MM.1S (cell line): Measurements from ENCODE around the gene ETV4.

ENCODE experiments used
- DNase-seq: peaks from one replicate; pipeline ENCODE4 v3.0.0-alpha.2; 2015
- H2AFZ ChIP-seq: fragments of 300-600 bp; sonication (generic); 2 replicates; pipeline ENCODE4 v1.6.0; 2016; ENCODE audit warnings: antibody characterized with exemption, low read length
- H3F3A ChIP-seq: fragments of 300-600 bp; sonication (generic); 2 replicates; pipeline ENCODE4 v1.6.1; 2016; ENCODE audit warnings: mild to moderate bottlenecking, antibody characterized with exemption, low read length, moderate library complexity, mixed read lengths; ENCODE audit not compliant: insufficient read depth
- H3K27ac ChIP-seq: fragments of 300-600 bp; sonication (generic); 2 replicates; pipeline ENCODE4 v1.5.1; 2016; ENCODE audit warnings: mild to moderate bottlenecking, low read length
- H3K27me3 ChIP-seq: fragments of 300-600 bp; sonication (generic); replicated peaks from 2 replicates; pipeline ENCODE4 v1.6.0; 2016; ENCODE audit warnings: low read length; ENCODE audit not compliant: insufficient read depth
- H3K36me3 ChIP-seq: fragments of 300-600 bp; sonication (generic); replicated peaks from 2 replicates; pipeline ENCODE4 v1.6.1; 2016; ENCODE audit warnings: mild to moderate bottlenecking, low read length, mixed read lengths; ENCODE audit not compliant: insufficient read depth
- H3K4me1 ChIP-seq: fragments of 300-600 bp; sonication (generic); 2 replicates; pipeline ENCODE4 v1.6.1; 2016; ENCODE audit warnings: low read length, mixed read lengths
- H3K4me2 ChIP-seq: fragments of 300-600 bp; sonication (generic); 2 replicates; pipeline ENCODE4 v1.6.0; 2016; ENCODE audit warnings: low read depth, low read length
- H3K4me3 ChIP-seq: fragments of 300-600 bp; sonication (generic); 2 replicates; pipeline ENCODE4 v1.5.1; 2016; ENCODE audit warnings: low read length, mixed read lengths
- H3K79me2 ChIP-seq: fragments of 300-600 bp; sonication (generic); 2 replicates; pipeline ENCODE4 v1.6.1; 2016; ENCODE audit warnings: mixed run types, low read length, mixed read lengths
- H3K9ac ChIP-seq: fragments of 300-600 bp; sonication (generic); 2 replicates; pipeline ENCODE4 v1.6.1; 2016; ENCODE audit warnings: low read length, mixed read lengths
- H3K9me2 ChIP-seq: fragments of 300-600 bp; sonication (generic); replicated peaks from 2 replicates; pipeline ENCODE4 v1.6.1; 2016; ENCODE audit warnings: mild to moderate bottlenecking, low read length, mixed read lengths; ENCODE audit not compliant: insufficient read depth
- H3K9me3 ChIP-seq: fragments of 300-600 bp; sonication (generic); replicated peaks from 2 replicates; pipeline ENCODE4 v1.6.1; 2016; ENCODE audit warnings: mild to moderate bottlenecking, low read length, mixed read lengths; ENCODE audit not compliant: insufficient read depth
- H4K20me1 ChIP-seq: fragments of 300-600 bp; sonication (generic); 2 replicates; pipeline ENCODE4 v1.6.1; 2016; ENCODE audit warnings: mild to moderate bottlenecking, low read length, moderate library complexity, mixed read lengths; ENCODE audit not compliant: insufficient read depth
- EZH2 ChIP-seq: fragments of 300-600 bp; sonication (generic); optimal IDR thresholded peaks from 2 replicates; pipeline ENCODE3; 2017; ENCODE audit warnings: low read depth, mild to moderate bottlenecking, antibody characterized with exemption, low read length, mixed read lengths
- EZH2phosphoT487 ChIP-seq: fragments of 300-600 bp; sonication (generic); IDR thresholded peaks from 2 replicates; pipeline ENCODE4 v1.6.1; 2018; ENCODE audit warnings: antibody characterized with exemption, low read length
- TF ChIP-seq, protein P1 (sequence below): fragments of 300-600 bp; sonication (generic); IDR thresholded peaks from 2 replicates; pipeline ENCODE4 v1.5.1; 2016; ENCODE audit warnings: antibody characterized with exemption, low read length, mixed read lengths

The ETV4 gene

DNA sequence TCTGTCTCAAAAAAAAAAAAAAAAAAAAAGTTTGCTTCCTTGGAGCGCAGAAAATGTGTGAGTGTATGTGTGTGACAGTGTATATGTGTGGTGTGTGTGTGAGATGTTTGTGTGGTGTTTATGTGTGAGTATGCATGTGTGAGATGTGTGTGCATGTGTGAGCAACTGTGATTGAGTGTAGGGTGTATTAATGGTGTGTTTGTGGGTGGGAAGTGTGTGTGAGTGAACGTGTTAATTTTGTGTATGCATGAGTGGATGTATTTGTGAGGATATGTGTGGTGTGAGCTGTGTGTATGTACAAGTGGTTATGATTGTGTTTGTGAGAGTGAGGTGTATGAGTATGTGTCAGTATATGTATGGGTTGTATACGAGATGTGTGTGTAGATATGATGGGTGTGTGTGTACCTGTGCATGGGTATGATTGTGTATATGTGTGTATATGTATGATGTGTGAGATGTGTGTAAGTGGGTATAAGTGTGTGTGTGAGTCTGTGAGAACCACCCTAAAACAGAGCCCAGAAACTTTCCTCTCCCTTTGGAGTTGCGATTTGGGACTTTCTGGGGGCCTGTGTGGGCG, 22.5 kb upstream of the ETV4 start:
- Histone ChIP-seq H3K27me3 (peaks cover 9% of the 10 kb centered on the region), H3K79me2 (no peaks in the 10 kb centered on the region), H4K20me1 (no peaks in the 10 kb centered on the region), H3K4me3 (no peak overlapping the region), H3K36me3 (no peaks in the 10 kb centered on the region), H3K4me2 (no peak overlapping the region), H3K9me3 (no peaks in the 10 kb centered on the region), H2AFZ (no peak overlapping the region), H3K9ac (no peak overlapping the region), H3F3A (no peaks in the 10 kb centered on the region), H3K4me1 (no peaks in the 10 kb centered on the region), H3K27ac (no peak overlapping the region), H3K9me2 (no peaks in the 10 kb centered on the region)
- no peak for TF ChIP-seq EZH2phosphoT487
- no peak for TF ChIP-seq EZH2
- TF ChIP-seq, protein P1, sequence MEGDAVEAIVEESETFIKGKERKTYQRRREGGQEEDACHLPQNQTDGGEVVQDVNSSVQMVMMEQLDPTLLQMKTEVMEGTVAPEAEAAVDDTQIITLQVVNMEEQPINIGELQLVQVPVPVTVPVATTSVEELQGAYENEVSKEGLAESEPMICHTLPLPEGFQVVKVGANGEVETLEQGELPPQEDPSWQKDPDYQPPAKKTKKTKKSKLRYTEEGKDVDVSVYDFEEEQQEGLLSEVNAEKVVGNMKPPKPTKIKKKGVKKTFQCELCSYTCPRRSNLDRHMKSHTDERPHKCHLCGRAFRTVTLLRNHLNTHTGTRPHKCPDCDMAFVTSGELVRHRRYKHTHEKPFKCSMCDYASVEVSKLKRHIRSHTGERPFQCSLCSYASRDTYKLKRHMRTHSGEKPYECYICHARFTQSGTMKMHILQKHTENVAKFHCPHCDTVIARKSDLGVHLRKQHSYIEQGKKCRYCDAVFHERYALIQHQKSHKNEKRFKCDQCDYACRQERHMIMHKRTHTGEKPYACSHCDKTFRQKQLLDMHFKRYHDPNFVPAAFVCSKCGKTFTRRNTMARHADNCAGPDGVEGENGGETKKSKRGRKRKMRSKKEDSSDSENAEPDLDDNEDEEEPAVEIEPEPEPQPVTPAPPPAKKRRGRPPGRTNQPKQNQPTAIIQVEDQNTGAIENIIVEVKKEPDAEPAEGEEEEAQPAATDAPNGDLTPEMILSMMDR, result no peak
- no peak for DNase-seq

DNA sequence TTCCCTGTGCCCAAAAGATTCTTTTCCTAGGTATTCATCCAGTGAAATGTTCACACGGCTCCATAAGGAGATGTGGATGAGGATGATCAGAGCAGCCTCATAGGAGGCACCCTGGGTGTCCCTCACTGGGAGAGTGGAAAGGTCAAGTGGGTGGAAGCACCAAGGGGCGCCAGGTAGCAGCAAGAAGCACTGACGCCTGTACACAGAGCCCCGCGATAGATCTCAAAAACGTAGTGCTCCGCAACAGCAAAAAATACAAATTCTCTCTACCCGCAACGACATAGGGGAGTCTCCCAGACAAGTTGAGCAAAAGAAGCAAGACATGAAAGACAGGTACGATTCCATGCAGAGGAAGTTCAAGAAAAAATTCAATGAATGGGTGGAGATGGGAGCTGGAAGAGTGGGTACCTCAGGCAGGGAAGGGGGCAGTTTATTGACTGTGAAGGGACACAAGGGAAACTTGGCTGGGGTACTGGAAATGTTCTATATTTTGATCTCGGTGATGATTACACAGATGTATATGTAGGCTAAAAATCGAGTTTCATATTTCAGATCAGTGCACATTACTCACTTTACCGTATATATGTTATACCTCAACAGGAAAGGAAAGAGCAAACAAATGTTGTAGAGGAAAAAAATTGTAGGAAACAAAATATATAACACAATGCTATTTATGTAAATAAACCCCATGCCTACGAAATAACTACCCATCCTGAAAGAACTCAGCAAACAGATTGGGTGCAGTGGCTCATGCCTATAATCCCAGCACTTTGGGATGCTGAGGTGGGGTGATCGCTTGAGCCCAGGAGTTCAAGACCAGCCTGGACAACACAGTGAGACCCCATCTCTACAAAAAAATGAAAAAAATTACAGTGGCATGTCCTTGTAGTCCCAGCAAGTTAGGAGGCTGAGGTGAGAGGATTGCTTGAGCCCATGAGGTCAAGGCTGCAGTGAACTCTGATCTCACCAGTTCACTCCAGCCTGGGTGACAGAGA, 17.8 kb upstream of the ETV4 start:
- TF ChIP-seq, protein P1, result no peak
- TF ChIP-seq EZH2 (no peak), EZH2phosphoT487 (no peak)
- H3K4me3 ChIP-seq, result no peak overlapping the region
- no peaks in the 10 kb centered on the region for H3K36me3 ChIP-seq
- no peak overlapping the region for H2AFZ ChIP-seq
- H3K9ac ChIP-seq, result no peak overlapping the region
- DNase-seq, result no peak
- H3K9me2 ChIP-seq, result no peaks in the 10 kb centered on the region
- no peaks in the 10 kb centered on the region for H3K4me1 ChIP-seq
- no peaks in the 10 kb centered on the region for H3K9me3 ChIP-seq
- no peak overlapping the region for H3K27ac ChIP-seq
- H3F3A ChIP-seq, result no peaks in the 10 kb centered on the region
- H3K79me2 ChIP-seq, result no peaks in the 10 kb centered on the region
- H4K20me1 ChIP-seq, result no peaks in the 10 kb centered on the region
- H3K27me3 ChIP-seq, result peaks cover 31% of the 10 kb centered on the region
- no peak overlapping the region for H3K4me2 ChIP-seq

GRCh38 chr17:43562679-43563599, 16.8 kb upstream of the ETV4 start:
- Histone ChIP-seq H3K9me2 (no peaks in the 10 kb centered on the region), H3K9ac (no peak overlapping the region), H3F3A (no peaks in the 10 kb centered on the region), H3K27ac (no peak overlapping the region), H3K4me2 (no peak overlapping the region), H3K9me3 (no peaks in the 10 kb centered on the region), H3K4me3 (no peak overlapping the region), H3K4me1 (no peaks in the 10 kb centered on the region), H4K20me1 (no peaks in the 10 kb centered on the region), H3K27me3 (peaks cover 39% of the 10 kb centered on the region), H3K36me3 (no peaks in the 10 kb centered on the region), H2AFZ (no peak overlapping the region), H3K79me2 (no peaks in the 10 kb centered on the region)
- TF ChIP-seq EZH2phosphoT487, result no peak
- TF ChIP-seq, protein P1, result no peak
- TF ChIP-seq EZH2, result no peak
- no peak for DNase-seq
